HCT116 (cell line): ENCODE measurements around the gene PSMA6. TPM values are rescaled to one million over a fixed set of nuclear protein-coding genes. Genes with fewer than 3 reads are reported as not detected.

Experiments used
- ATAC-seq: fragments of 200-7000 bp; cut with Tn5 transposase; 2 replicates; pipeline ENCODE4 v1.9.1; 2020; ENCODE audit warnings: mild to moderate bottlenecking, moderate library complexity
- BruUV-seq: library from RNA; stranded (reverse); fragments of 400-500 nt; replicated peaks from 2 replicates; lab custom pipeline; 2021; lab: Mats Ljungman, UMichigan
- CTCF ChIA-PET: fragments of 300-600 bp; sonication (Branson Sonifier 250); formaldehyde crosslinking; loops from one replicate; lab custom pipeline; 2021; ENCODE audit warnings: antibody characterized with exemption; lab: Charles Lee
- POLR2A ChIA-PET: fragments of 300-600, 350-600 bp; sonication (Branson Sonifier 250); formaldehyde crosslinking; loops from one replicate; lab custom pipeline; 2021; ENCODE audit warnings: antibody characterized with exemption; lab: Charles Lee
- RAD21 ChIA-PET, 2 experiments: fragments of 300-600 bp; sonication (Branson Sonifier 250); formaldehyde crosslinking; loops; one replicate each; lab custom pipeline; 2023; ENCODE audit warnings: low total read pairs in 2 of 2; ENCODE audit not compliant: uncharacterized antibody in 2 of 2, unreplicated experiment in 2 of 2, low non-redundant PET in 1 of 2; lab: Charles Lee
- DNase-seq: peaks from one replicate; pipeline ENCODE4 v3.0.0-alpha.2; 2010; ENCODE audit warnings: low read depth, low spot score
- H2AFZ ChIP-seq: fragments of 200-600 bp; shearing (Covaris generic), sonication (generic); 2 replicates; pipeline ENCODE4 v1.6.1; 2017; ENCODE audit warnings: low read depth, mixed run types, mixed read lengths, antibody characterized with exemption, low read length; ENCODE audit not compliant: poor library complexity, severe bottlenecking
- H3K27ac ChIP-seq: 2 replicates; pipeline ENCODE4 v1.5.1; 2012; ENCODE audit warnings: low read depth, low read length
- H3K27me3 ChIP-seq: fragments of 200-600 bp; sonication (generic); 2 replicates; pipeline ENCODE4 v1.6.1; 2016; ENCODE audit warnings: mixed run types, low read length, mixed read lengths; ENCODE audit not compliant: insufficient read depth
- H3K36me3 ChIP-seq, 2 experiments: fragments of 200-500 bp in 1 of 2; fragments of 200-600 bp in 1 of 2; sonication (Bioruptor generic) in 1 of 2; sonication (generic) in 1 of 2; 2 replicates each; pipeline versions ENCODE4 v1.5.1 to v1.6.1; 2014 to 2016; ENCODE audit warnings: low read length in 2 of 2, inconsistent platforms in 1 of 2, mixed read lengths in 1 of 2, mixed run types in 1 of 2; ENCODE audit not compliant: insufficient read depth in 2 of 2, control insufficient read depth in 1 of 2
- H3K4me1 ChIP-seq, 2 experiments: fragments of 200-600 bp in 1 of 2; sonication (generic) in 1 of 2; 2 replicates each; pipeline versions ENCODE4 v1.5.1 to v1.6.1; 2012 to 2017; ENCODE audit warnings: low read length in 2 of 2, inconsistent platforms in 1 of 2, mild to moderate bottlenecking in 1 of 2, mixed read lengths in 1 of 2, mixed run types in 1 of 2, moderate library complexity in 1 of 2; ENCODE audit not compliant: insufficient read depth in 2 of 2, control insufficient read depth in 1 of 2
- H3K4me2 ChIP-seq: fragments of 200-600 bp; sonication (generic); 2 replicates; pipeline ENCODE4 v1.6.1; 2017; ENCODE audit warnings: mixed run types, low read length, mixed read lengths
- H3K4me3 ChIP-seq, 2 experiments: fragments of 200-600 bp in 1 of 2; sonication (generic) in 1 of 2; replicated peaks in 1 of 2; 2 replicates each; pipeline ENCODE4 v1.5.1; 2011 to 2016; ENCODE audit warnings: low read length in 2 of 2, control low read depth in 1 of 2, low read depth in 1 of 2, mild to moderate bottlenecking in 1 of 2, mixed read lengths in 1 of 2, mixed run types in 1 of 2
- H3K79me2 ChIP-seq: fragments of 200-600 bp; sonication (generic); 2 replicates; pipeline ENCODE4 v1.6.1; 2017; ENCODE audit warnings: mild to moderate bottlenecking, mixed run types, low read length, moderate library complexity, mixed read lengths; ENCODE audit not compliant: insufficient read depth
- H3K9ac ChIP-seq: fragments of 200-600 bp; sonication (generic); 2 replicates; pipeline ENCODE4 v1.6.1; 2016; ENCODE audit warnings: low read length, mixed read lengths
- H3K9me2 ChIP-seq: fragments of 200-600 bp; sonication (generic), shearing (Covaris generic); 2 replicates; pipeline ENCODE4 v1.6.1; 2017; ENCODE audit warnings: mixed run types, mild to moderate bottlenecking, moderate library complexity; ENCODE audit not compliant: insufficient read depth
- H3K9me3 ChIP-seq, 2 experiments: fragments of 200-500 bp in 1 of 2; fragments of 200-600 bp in 1 of 2; sonication (Bioruptor generic) in 1 of 2; sonication (generic) in 1 of 2; 2 replicates each; pipeline ENCODE4 v1.6.1; 2014 to 2017; ENCODE audit warnings: low read length in 2 of 2, mixed read lengths in 2 of 2, inconsistent platforms in 1 of 2, low read depth in 1 of 2, mild to moderate bottlenecking in 1 of 2, mixed run types in 1 of 2, moderate library complexity in 1 of 2; ENCODE audit not compliant: control insufficient read depth in 1 of 2, insufficient read depth in 1 of 2
- H4K20me1 ChIP-seq: fragments of 200-600 bp; sonication (generic), shearing (Covaris generic); 2 replicates; pipeline ENCODE4 v1.6.1; 2017; ENCODE audit warnings: mixed run types, mild to moderate bottlenecking, moderate library complexity; ENCODE audit not compliant: insufficient read depth
- CBX3 ChIP-seq: IDR thresholded peaks from 2 replicates; pipeline ENCODE4 v1.6.1; 2012; ENCODE audit warnings: low read depth
- CEBPB ChIP-seq: IDR thresholded peaks from 2 replicates; pipeline ENCODE4 v1.6.1; 2012; ENCODE audit warnings: low read depth
- ELF1 ChIP-seq: IDR thresholded peaks from 2 replicates; pipeline ENCODE4 v1.6.1; 2012; ENCODE audit warnings: low read depth, borderline replicate concordance
- EZH2 ChIP-seq: fragments of 200-600 bp; sonication (generic); IDR thresholded peaks from 2 replicates; pipeline ENCODE4 v1.6.1; 2017; ENCODE audit warnings: antibody characterized with exemption, mixed run types
- EZH2phosphoT487 ChIP-seq: fragments of 200-600 bp; IDR thresholded peaks from 2 replicates; pipeline ENCODE4 v1.6.1; 2018; ENCODE audit warnings: antibody characterized with exemption, borderline replicate concordance
- FOSL1 ChIP-seq: IDR thresholded peaks from 2 replicates; pipeline ENCODE4 v1.6.1; 2012; ENCODE audit warnings: low read depth
- POLR2A ChIP-seq: IDR thresholded peaks from 2 replicates; pipeline ENCODE4 v1.7.0; 2011; ENCODE audit warnings: borderline replicate concordance; ENCODE audit not compliant: insufficient read depth, insufficient read length; ENCODE audit errors: extremely low read depth
- POLR2AphosphoS5 ChIP-seq: IDR thresholded peaks from 2 replicates; pipeline ENCODE4 v1.6.1; 2011; ENCODE audit warnings: mild to moderate bottlenecking, low read depth, low read length, moderate library complexity
- RAD21 ChIP-seq: IDR thresholded peaks from 2 replicates; pipeline ENCODE4 v1.6.1; 2012; ENCODE audit warnings: low read depth, mild to moderate bottlenecking
- REST ChIP-seq: IDR thresholded peaks from 2 replicates; pipeline ENCODE4 v1.6.1; 2012; ENCODE audit warnings: low read depth
- SIN3A ChIP-seq: IDR thresholded peaks from 2 replicates; pipeline ENCODE4 v1.6.1; 2012; ENCODE audit warnings: low read depth
- SP1 ChIP-seq: IDR thresholded peaks from 2 replicates; pipeline ENCODE4 v1.6.1; 2012; ENCODE audit warnings: low read depth
- SRF ChIP-seq: IDR thresholded peaks from 2 replicates; pipeline ENCODE4 v1.6.1; 2012; ENCODE audit warnings: low read depth
- YY1 ChIP-seq: IDR thresholded peaks from 2 replicates; pipeline ENCODE4 v1.6.1; 2011; ENCODE audit warnings: low read length, low read depth, moderate library complexity, mild to moderate bottlenecking; ENCODE audit not compliant: insufficient replicate concordance; ENCODE audit errors: extremely low read depth
- ZFX ChIP-seq: fragments of 450-650 bp; IDR thresholded peaks from 2 replicates; pipeline ENCODE4 v1.6.1; 2017
- ZNF274 ChIP-seq: fragments of 200-500 bp; sonication (Bioruptor generic); IDR thresholded peaks from 2 replicates; pipeline ENCODE4 v1.6.1; 2014; ENCODE audit warnings: mild to moderate bottlenecking, low read depth, low read length, inconsistent platforms
- intact Hi-C: fragments of 100-400 bp; cut with micrococcal nuclease; formaldehyde crosslinking; loops from 2 replicates; pipeline ENCODE4 v1.10.0; 2022
- total RNA-seq: library from RNA; stranded (reverse); gene quantifications from one replicate; pipeline ENCODE4 v1.2.1, GENCODE V29; 2021; ENCODE audit not compliant: unreplicated experiment
- TF ChIP-seq, protein P1 (sequence below): IDR thresholded peaks from 2 replicates; pipeline ENCODE4 v1.6.1; 2011; ENCODE audit warnings: mild to moderate bottlenecking, low read length, moderate library complexity; ENCODE audit not compliant: insufficient replicate concordance; ENCODE audit errors: extremely low read depth

Gene PSMA6
- total RNA-seq, 1 experiment from 2014 or later: 194 TPM

DNA sequence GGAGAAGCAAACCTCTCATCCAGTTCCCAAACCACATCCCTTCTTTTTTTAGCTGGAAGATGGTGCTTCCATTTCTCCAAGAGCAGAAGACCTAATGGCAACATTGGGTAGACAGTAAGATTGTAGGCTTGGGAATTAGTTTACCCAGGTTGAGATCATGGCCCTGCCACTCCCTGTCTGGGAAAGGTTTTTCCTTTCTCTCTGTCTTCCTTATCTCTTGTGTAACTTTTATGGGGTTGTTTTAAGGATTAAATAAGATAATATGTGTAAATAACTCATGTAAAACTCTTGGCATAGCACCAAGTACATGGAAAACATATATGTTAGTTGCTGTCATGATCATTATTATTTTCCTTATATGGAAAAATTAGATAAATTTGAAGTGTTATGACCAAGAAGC is 23.2 kb upstream of the PSMA6 start:
- ChIA-PET POLR2A (no interaction called here), RAD21 (no interaction called here), CTCF (no interaction called here)
- intact Hi-C loops: no loop called here
- Histone ChIP-seq H3K27me3 (no peaks in the 10 kb centered on the region), H3K9ac (no peak overlapping the region), H3K36me3 (no peaks in the 10 kb centered on the region), H3K9me3 (no peaks in the 10 kb centered on the region), H3K27ac (no peak overlapping the region), H3K4me2 (no peak overlapping the region), H3K9me2 (no peaks in the 10 kb centered on the region), H2AFZ (no peak overlapping the region), H3K4me1 (no peaks in the 10 kb centered on the region), H3K4me3 (no peak overlapping the region), H3K79me2 (no peaks in the 10 kb centered on the region), H4K20me1 (no peaks in the 10 kb centered on the region)
- ATAC-seq: no peak
- no TSS peak for BruUV-seq
- DNase-seq: no peak
- TF ChIP-seq ZNF274 (no peak), EZH2phosphoT487 (no peak), ZFX (no peak)

GRCh38 chr14:35274805-35275204 is 17.4 kb upstream of the PSMA6 start:
- H2AFZ ChIP-seq: no peak overlapping the region

More at GRCh38 chr14:35274805-35275204, 17.4 kb upstream of the PSMA6 start:
- no peaks in the 10 kb centered on the region for H3K9me3 ChIP-seq
- no peaks in the 10 kb centered on the region for H3K36me3 ChIP-seq
- no peak for TF ChIP-seq CBX3
- no peak for TF ChIP-seq YY1
- no peak for TF ChIP-seq FOSL1
- no peak for TF ChIP-seq CEBPB
- TF ChIP-seq SP1: no peak
- TF ChIP-seq, protein P1, sequence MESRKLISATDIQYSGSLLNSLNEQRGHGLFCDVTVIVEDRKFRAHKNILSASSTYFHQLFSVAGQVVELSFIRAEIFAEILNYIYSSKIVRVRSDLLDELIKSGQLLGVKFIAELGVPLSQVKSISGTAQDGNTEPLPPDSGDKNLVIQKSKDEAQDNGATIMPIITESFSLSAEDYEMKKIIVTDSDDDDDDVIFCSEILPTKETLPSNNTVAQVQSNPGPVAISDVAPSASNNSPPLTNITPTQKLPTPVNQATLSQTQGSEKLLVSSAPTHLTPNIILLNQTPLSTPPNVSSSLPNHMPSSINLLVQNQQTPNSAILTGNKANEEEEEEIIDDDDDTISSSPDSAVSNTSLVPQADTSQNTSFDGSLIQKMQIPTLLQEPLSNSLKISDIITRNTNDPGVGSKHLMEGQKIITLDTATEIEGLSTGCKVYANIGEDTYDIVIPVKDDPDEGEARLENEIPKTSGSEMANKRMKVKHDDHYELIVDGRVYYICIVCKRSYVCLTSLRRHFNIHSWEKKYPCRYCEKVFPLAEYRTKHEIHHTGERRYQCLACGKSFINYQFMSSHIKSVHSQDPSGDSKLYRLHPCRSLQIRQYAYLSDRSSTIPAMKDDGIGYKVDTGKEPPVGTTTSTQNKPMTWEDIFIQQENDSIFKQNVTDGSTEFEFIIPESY: no peak
- no peak for TF ChIP-seq POLR2A
- TF ChIP-seq ELF1: no peak
- no peak for TF ChIP-seq EZH2phosphoT487
- TF ChIP-seq REST: no peak
- TF ChIP-seq RAD21: no peak
- no peak for TF ChIP-seq POLR2AphosphoS5
- TF ChIP-seq SIN3A: no peak
- TF ChIP-seq ZNF274: no peak
- TF ChIP-seq ZFX: no peak
- no peak for TF ChIP-seq EZH2
- no peak for TF ChIP-seq SRF
- H3K4me2 ChIP-seq: no peak overlapping the region
- H3K27ac ChIP-seq: no peak overlapping the region
- peaks cover 6 to 11% of the 10 kb centered on the region in 2 experiments; a peak in 3 of 4 replicates for H3K4me1 ChIP-seq
- H3K9me2 ChIP-seq: no peaks in the 10 kb centered on the region
- RAD21 ChIA-PET: no interaction called here
- H3K9ac ChIP-seq: no peak overlapping the region
- H3K79me2 ChIP-seq: no peaks in the 10 kb centered on the region
- POLR2A ChIA-PET: no interaction called here
- ATAC-seq: no peak
- BruUV-seq: no TSS peak
- no peaks in the 10 kb centered on the region for H4K20me1 ChIP-seq
- no peak for DNase-seq
- no peaks in the 10 kb centered on the region for H3K27me3 ChIP-seq
- intact Hi-C loops: no loop called here
- CTCF ChIA-PET: no interaction called here
- H3K4me3 ChIP-seq: no peak overlapping the region
